CD4-positive, alpha-beta T cell treated with Interleukin-17A for 1 hour (primary cell): ENCODE data around the gene ZSWIM4.

Experiments used
- DNase-seq: peaks from one replicate; pipeline ENCODE4 v3.0.0-alpha.2; 2020

The ZSWIM4 gene

DNA sequence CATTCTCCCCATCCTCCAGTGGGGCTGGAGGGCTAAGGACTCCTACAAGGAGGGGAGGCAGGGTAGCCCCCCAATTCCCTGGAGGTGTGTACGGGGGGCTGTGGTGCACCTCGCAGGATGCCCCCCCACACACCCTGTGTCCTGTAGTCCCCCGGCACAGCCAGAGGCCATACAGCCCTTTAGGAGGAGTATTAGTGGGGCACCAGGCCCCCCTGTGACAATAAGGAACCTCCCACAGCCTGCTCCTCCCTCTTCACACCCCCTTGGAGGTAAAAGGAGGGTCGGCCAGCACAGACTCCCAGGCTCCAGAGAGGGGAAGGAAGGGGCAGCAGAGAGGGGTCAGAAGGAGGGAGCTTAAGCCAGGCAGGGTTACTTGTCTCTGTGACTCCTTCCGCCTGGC lies 81.6 kb downstream of the ZSWIM4 start, which contains the start of gene NANOS3:
NANOS3 (plus strand) TSS at position 301 of the 400 bp plus-strand sequence. CDS start 115 bp downstream, outside the sequence.
- no peak for DNase-seq

DNA sequence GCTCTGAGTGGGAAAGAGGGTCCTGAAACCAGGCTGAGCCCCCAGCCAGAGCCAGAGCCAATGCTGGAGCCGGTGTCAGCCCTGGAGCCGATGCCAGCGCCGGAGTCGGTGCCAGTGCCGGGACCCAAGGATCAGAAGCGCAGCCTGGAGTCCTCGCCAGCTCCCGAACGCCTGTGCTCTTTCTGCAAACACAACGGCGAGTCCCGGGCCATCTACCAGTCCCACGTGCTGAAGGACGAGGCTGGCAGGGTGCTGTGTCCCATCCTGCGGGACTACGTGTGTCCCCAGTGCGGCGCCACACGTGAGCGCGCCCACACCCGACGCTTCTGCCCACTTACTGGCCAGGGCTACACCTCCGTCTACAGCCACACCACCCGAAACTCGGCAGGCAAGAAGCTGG lies 82.1 kb downstream of the ZSWIM4 start:
- no peak for DNase-seq

DNA sequence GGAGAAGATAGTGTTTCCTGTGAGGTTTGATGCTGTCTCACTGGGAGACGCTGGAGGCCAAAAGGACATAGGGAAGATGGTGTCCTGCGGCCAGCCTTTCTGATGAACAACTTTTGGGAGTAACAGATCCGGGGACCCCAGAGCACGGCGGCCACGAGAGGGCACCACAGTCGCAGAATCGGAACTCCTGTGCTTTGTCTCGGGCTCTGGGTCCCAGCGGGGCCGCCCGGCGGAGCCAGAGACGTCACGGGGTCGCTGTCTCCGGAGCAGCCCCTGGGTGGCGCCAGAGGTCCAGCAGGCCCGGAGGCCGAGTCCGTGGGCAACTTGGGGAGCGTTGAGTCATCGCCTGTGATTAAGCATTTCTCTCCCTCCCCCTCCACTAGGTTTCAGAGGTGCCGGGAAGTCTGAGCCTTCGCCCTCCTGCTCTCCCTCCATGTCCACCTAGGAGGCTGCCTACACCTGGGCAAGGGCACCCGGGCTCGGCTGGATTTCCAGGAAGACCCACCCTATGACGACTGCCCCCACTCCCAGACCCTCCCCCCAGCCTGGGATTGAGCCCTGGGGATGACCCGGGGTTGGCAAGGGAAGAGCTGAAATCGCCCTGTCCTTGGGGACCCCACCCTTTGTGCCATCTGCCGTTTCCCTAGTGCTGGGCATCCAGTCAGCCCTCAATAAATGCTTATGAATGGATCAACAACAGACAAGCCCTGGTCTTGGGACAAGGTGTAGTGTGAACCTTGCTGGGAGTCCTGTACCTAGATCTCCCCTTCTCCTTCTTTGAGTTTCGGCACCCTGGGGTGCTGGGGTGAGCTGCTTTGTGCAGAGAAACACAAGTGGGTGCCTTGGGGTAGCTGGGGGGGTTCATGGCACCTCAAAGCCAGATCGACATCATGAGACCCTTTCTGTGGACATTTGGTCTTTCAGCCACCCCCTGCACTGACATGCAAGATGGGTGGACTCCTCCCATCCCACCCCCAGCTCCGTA lies 85.1 kb downstream of the ZSWIM4 start:
- peak; percentile 98 for DNase-seq

DNA sequence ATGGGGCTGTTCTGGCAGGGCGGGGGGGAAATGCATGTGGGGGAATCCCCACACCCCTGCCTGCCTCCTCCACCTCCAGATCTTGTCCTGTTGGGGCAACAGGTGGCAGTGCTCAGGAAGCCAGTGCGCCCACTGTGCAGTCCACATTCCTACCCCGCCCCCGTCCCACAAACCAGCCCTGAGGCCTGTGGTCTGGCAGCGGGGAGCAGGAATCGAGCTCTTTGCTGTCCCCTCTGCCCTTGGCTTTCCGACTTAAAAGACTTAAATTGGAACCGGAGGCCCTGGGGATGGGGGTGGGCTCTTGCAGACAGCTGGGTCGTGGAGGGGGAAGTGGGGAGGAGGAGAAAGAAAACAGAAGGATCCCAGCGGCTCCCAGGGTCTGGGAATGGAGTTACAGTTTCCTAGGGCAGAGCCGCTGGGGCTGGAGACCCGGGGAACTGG lies 86.0 kb downstream of the ZSWIM4 start:
- peak; percentile 41 for DNase-seq
